Measurements from ENCODE around the gene GFY. TPM values are rescaled to one million over a fixed set of nuclear protein-coding genes. Genes with fewer than 3 reads are reported as not detected.

Gene GFY
- total RNA-seq, 4 donors from 2014 or later: not detected

- no peak for ATAC-seq
- TF ChIP-seq POLR2A (IDR thresholded peaks at IDR 0.05): no peak
- TF ChIP-seq POLR2AphosphoS5 (IDR thresholded peaks at IDR 0.05): no peak
- no peak for TF ChIP-seq CTCF (IDR thresholded peaks at IDR 0.05)
- TF ChIP-seq EP300 (IDR thresholded peaks at IDR 0.05): no peak
Observed at GRCh38 chr19:49475191-49475917, 50.2 kb downstream of the GFY start.

GRCh38 chr19:49475995-49476880 lies 51.0 kb downstream of the GFY start:
- Histone ChIP-seq H3K27ac (peak overlapping the region in 3 of 4 donors; percentile 86 to 90 (median 88)), H3K36me3 (peaks cover 0 to 16% of the 10 kb centered on the region in 2 donors), H3K27me3 (no peaks in the 10 kb centered on the region), H3K4me1 (peaks cover 0 to 48% (median 11%) of the 10 kb centered on the region in 3 donors), H3K4me3 (no peak overlapping the region), H3K9me3 (no peaks in the 10 kb centered on the region)
- 64% methylated on average over 6 of the region's 27 CpGs; no CpG with 5 or more reads in 1 of the 2 donors for WGBS, 2 donors (ENCODE audit: low coverage in 1 of 2)
- no peak for ATAC-seq
- TF ChIP-seq POLR2AphosphoS5 (IDR thresholded peaks at IDR 0.05) (no peak), CTCF (IDR thresholded peaks at IDR 0.05) (peak in 2 of 4 experiments; percentile 25 to 34), POLR2A (IDR thresholded peaks at IDR 0.05) (no peak)

More at GRCh38 chr19:49475191-49475917, 50.2 kb downstream of the GFY start:
- Histone ChIP-seq H3K36me3 (peaks cover 0 to 15% of the 10 kb centered on the region in 2 donors), H3K27ac (peak overlapping the region in 3 of 4 donors; percentile 86 to 90 (median 88)), H3K4me3 (peak overlapping the region in 1 of 2 donors; percentile 72), H3K9me3 (no peaks in the 10 kb centered on the region), H3K4me1 (peaks cover 0 to 48% (median 11%) of the 10 kb centered on the region in 3 donors), H3K27me3 (no peaks in the 10 kb centered on the region)
- WGBS, 2 donors (ENCODE audit: low coverage in 1 of 2): 30 to 37% methylated on average over 4 to 6 of the region's 15 CpGs

Other genes with a start within 250 kb of the GFY start
- 1 to 10 TPM; 1.9 to 3.7 (median 2.5) TPM for gene SLC6A16, start 100.2 kb upstream of the GFY start, total RNA-seq
- gene CD37, start 90.0 kb upstream of the GFY start, total RNA-seq: 10 to 100 TPM in 2 of 4 donors, 1 to 10 TPM in 2; 4.9 to 18.9 (median 9.3) TPM
- 10 to 100 TPM; 47.5 to 73.1 (median 51.1) TPM for gene TEAD2, start 63.0 kb upstream of the GFY start, total RNA-seq
- gene DKKL1, start 61.5 kb upstream of the GFY start, total RNA-seq: not detected
- gene KASH5, start 37.1 kb upstream of the GFY start, total RNA-seq: not detected
- not detected for gene PTH2, start 1.9 kb upstream of the GFY start, total RNA-seq
- 1 to 10 TPM; 1.1 to 1.7 (median 1.2) TPM for gene SLC17A7, start 16.1 kb downstream of the GFY start, total RNA-seq
- 10 to 100 TPM; 67.2 to 82.4 (median 72.5) TPM for gene PIH1D1, start 26.4 kb downstream of the GFY start, total RNA-seq
- 10 to 100 TPM; 11.8 to 34.4 (median 22.2) TPM for gene ALDH16A1, start 27.8 kb downstream of the GFY start, total RNA-seq
- gene FLT3LG, start 48.8 kb downstream of the GFY start, total RNA-seq: 10 to 100 TPM in 1 of 4 donors, 1 to 10 TPM in 3; 3.1 to 21.0 (median 7.6) TPM
- gene RPL13A, start 62.2 kb downstream of the GFY start, total RNA-seq: 1,000 to 10,000 TPM; 1,269 to 3,399 (median 2,205) TPM
- 1,000 to 10,000 TPM; 2,443 to 5,156 (median 3,385) TPM for gene RPS11, start 71.0 kb downstream of the GFY start, total RNA-seq
- 100 to 1,000 TPM in 3 of 4 donors, 10 to 100 TPM in 1; 78.6 to 255 (median 158) TPM for gene FCGRT, start 87.3 kb downstream of the GFY start, total RNA-seq
- gene RCN3, start 102.6 kb downstream of the GFY start, total RNA-seq: 10 to 100 TPM in 3 of 4 donors, 1 to 10 TPM in 1; 8.2 to 21.0 (median 12.0) TPM
- 10 to 100 TPM; 45.5 to 59.6 (median 51.8) TPM for gene NOSIP, start 155.2 kb downstream of the GFY start, total RNA-seq
- 1 to 10 TPM in 2 of 4 donors, not detected in 2; 1.0 to 1.1 TPM for gene PRRG2, start 155.9 kb downstream of the GFY start, total RNA-seq
- gene PRR12, start 165.8 kb downstream of the GFY start, total RNA-seq: 10 to 100 TPM in 3 of 4 donors, 1 to 10 TPM in 1; 9.3 to 24.1 (median 14.8) TPM
- gene RRAS, start 214.8 kb downstream of the GFY start, total RNA-seq: 100 to 1,000 TPM; 100 to 162 (median 136) TPM
- gene SCAF1, start 216.8 kb downstream of the GFY start, total RNA-seq: 10 to 100 TPM; 18.2 to 37.5 (median 18.5) TPM
- 10 to 100 TPM; 29.2 to 68.6 (median 39.9) TPM for gene IRF3, start 240.5 kb downstream of the GFY start, total RNA-seq
- 1 to 10 TPM; 3.3 to 7.9 (median 6.4) TPM for gene BCL2L12, start 240.5 kb downstream of the GFY start, total RNA-seq